Skin of body (tissue), 2 donors: ENCODE measurements around the gene PC. TPM values are rescaled to one million over a fixed set of nuclear protein-coding genes. Genes with fewer than 3 reads are reported as not detected.
"Not testable (repeated sequence)": the region's sequence is repeated elsewhere in the genome, so short reads cannot be mapped to it uniquely, and the experiment has no call there.

Experiments
- DNase-seq: peaks from one replicate; lab custom pipeline; 2025; lab: John Stamatoyannopoulos, UW
- total RNA-seq: library from RNA; depleted of rRNA; stranded (reverse); fragments of >200 nt; gene quantifications from one replicate; pipeline ENCODE4 v1.2.3, GENCODE V29; 2014

PC gene
- total RNA-seq, 1 donor from 2014 or later: 33.1 TPM

GRCh38 chr11:66978717-66979116 is 20.5 kb upstream of the PC start:
- no peak for DNase-seq

DNA sequence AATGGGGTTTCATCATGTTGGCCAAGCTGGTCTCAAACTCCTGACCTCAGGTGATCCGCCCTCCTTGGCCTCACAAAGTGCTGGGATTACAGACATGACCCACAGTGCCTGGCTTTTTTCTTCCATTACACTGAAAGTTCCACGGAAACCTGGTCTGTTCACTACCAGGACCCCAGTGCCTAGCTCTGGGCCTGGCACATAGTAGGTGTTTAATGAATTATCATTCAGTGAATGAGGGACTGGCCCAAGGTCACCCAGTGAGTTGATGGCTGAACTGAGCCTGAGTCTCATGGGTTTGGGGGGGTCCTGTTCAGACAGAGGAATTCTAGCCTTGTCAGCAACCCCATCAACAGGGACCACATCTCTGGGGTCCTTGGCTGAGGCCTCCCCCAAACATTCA is 20.0 kb upstream of the PC start:
- DNase-seq: no peak

- no peak for DNase-seq
Measured at GRCh38 chr11:66976925-66977324, 18.7 kb upstream of the PC start.

DNA sequence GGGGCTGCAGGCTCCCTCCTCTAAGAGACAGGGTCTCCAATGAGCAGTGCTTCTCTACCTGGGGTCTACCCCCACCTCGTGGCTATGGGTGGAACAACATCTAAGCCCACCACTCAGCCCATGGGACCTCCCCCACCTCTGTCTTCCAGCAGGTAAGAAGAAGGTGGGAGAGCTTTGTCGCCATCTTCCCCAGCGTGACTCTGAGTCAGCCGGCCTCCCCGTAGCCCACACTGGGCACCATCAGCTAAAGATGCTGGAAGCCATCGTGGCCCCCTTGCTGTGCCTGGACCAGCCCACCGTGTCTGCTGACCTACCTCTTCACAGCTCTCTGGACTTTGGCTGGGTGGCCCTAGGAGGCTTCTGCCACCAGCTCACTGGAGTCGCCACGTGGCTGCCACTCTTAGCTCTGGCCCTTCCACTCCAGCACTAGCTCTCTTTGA is 17.9 kb upstream of the PC start:
- DNase-seq: no peak

GRCh38 chr11:66975405-66976027 is 17.3 kb upstream of the PC start:
- DNase-seq: no peak

GRCh38 chr11:66974724-66975404 is 16.7 kb upstream of the PC start, which contains the start of gene C11orf86:
C11orf86 (plus strand) TSS chr11:66975304; CDS start chr11:66975363, 59 bp downstream.
- DNase-seq: no peak

- DNase-seq: no peak
Measured at GRCh38 chr11:66973956-66974580, 15.9 kb upstream of the PC start.

- no peak for DNase-seq
Measured at GRCh38 chr11:66971488-66971887, 13.3 kb upstream of the PC start.

DNA sequence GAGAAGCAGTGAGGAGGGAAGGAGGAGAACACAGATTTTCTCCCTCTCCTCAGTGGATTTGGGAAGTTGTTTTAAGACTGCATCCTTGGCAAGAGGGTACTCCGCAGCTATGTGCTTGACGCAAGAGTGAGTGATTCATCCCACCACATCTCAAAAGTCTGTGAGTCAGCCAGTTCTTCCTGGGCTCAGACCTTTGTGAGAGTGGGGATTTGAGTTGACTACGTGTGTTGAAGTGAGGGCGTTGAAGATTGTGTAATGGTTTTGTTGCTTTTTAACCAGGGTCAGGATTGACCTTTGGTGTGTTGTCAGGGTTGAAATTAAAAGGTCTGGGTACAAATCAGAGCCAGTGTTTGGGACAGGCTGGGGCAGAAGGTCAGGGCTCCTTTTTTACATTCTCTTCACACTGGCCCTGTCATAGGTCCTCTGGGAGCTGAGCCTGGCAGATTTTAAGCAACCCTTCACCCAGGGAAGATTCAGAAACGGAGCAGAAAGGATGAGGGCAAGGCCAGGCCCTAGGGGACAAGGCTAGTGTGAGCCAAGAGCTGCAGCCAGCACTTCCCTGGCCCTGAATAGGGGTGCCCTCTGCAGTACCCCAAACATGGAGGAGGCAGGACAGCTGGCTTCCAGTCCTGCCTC is 12.7 kb upstream of the PC start:
- DNase-seq: no peak

DNA sequence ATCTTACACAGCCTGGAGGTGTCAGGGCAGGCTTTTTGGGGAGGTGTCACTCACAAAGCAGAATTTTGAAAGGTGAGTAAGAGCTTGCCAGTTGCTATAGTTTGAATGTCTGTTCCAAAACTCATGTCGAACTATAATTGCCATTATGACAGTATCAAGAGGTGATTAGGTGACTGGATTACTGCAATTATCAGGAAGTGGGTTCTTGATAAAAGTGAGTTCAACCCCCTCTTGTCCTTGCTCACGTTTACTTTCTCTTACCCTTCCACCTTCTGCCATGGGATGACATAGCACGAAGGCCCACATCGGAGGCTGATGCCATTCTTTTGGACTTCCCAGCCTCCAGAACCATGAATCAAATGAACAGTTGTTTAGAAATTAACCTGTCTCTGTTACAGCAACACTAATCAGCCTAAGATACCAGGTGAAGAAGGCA is 12.2 kb upstream of the PC start:
- DNase-seq: no peak

- DNase-seq: no peak
Measured at GRCh38 chr11:66969584-66970225, 11.5 kb upstream of the PC start.

DNA sequence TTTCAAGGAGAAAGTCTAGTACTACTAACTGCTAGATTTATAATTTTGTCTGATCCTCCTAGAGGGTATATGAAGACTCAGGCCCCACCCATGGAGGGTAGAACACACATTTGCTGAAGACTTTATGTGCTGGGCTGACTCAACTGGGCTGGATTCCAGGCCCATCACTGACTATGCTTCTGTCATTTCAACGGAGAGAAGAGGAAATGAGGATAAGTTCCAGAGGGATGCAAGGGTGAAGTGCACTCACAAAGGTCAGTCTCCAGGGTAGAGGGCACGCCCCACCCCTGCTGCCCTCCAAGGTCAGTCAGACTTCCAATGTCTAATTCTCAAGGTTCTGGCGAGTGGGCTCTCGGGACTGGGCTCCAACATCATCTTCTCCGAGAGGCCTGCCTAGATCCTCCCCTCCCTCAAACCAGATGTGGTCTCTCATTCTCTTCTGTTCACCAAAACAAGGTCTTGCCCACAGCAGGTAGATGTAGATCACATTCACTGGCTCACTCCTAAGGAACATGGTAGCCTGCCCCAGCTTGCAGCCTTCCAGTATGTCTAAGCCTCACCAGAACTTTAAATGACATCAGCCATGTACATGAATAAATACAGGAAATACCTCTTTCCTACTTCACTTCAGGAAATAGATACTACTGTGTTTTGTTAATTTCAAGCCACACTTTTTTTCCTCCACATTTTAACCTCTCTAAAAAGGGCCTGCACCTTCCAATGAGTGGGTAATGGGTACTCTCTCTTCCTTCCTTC is 9.7 kb upstream of the PC start:
- no peak for DNase-seq

- no peak for DNase-seq
Measured at GRCh38 chr11:66966351-66966750, 8.2 kb upstream of the PC start.

DNA sequence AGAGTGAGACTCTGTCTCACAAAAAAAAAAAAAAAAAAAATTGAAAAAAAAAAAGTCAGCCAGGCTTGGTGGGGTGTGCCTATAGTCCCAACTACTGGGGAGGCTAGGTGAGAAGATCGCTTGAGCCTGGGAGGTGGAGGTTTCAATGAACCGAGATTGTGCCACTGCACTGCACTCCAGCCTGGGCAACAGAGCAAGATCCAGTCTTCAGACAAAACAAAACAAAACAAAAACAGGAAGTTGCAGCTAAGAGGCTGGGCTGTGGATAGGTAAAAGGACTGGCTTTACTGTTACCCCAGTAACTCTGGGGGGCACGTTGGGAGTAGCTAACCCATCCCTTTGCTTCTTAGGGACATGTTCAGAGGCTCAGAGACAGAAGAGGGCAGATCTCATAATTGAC is 6.3 kb upstream of the PC start:
- DNase-seq: no peak

DNA sequence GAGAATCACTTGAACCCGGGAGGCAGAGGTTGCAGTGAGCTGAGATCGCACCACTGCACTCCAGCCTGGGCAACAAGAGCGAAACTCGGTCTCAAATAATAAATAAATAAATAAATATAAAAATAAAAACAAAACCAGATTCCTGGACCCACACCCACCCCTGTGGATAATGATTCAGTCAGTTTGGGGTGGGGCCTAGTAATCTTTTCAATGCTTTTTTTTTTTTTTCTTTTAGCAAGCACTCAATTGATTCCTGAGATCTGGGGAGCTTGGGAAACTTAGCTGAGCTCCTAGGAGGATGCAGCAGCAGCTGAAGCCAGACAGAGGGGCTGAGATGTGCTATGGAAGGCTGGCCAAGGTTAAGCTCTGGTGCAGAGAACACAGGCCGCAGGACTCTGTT is 4.6 kb upstream of the PC start:
- no peak for DNase-seq

DNA sequence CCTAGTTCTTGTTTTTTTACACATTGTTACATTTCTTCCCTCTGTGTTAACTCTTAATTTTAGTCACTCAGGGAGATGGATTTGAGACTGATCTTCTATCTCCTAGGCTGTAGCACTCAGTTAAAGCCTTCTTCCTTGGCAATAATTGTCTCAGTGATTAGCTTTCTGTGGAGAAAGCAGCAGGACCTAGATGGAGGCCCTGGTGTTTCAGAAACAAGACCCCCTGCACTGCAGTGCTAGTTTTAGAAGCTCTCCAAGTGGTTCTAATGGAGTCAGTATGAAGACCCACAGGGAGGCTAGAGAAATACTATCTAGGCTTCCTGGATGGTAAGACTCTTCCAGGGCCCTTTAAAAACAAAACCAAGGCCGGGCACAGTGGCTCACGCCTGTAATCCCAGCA is 4.1 kb upstream of the PC start:
- no peak for DNase-seq

DNA sequence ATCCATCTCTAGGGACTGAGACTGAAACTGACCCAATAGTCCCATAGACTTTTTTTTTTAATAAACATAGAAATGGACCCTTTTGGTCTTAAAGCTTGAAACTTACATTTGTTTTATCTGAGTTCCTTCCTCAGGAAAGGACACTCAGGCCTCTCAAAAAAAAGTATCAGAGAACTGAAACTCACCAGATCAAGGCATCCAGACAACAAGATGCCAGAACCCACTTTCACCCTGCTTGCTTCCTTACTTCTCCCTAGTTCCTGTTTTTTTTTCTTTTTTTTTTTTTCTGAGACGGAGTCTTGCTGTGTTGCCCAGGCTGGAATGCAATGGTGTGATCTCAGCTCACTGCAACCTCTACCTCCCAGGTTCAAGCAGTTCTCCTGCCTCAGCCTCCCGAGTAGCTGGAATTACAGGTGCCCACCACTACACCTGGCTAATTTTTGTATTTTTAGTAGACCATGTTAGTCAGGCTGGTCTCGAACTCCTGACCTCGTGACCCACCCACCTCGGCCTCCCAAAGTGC is 3.6 kb upstream of the PC start:
- DNase-seq: not testable (repeated sequence)

DNA sequence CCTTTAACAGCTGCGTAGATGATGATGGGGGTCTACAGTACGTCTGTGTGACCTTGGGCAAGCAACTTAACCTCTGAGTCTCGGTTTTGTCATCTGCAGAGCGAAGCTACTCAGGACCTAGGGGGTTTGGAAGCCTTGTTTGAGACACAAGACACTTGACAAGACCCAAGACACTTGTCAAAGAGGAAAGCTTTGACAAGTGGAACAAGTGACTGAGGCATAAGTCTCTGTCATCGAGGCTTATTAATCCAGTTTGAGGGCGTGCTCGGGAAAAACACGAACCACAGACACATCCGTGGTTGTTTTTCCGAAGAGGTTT is 732 bp upstream of the PC start:
- no peak for DNase-seq

DNA sequence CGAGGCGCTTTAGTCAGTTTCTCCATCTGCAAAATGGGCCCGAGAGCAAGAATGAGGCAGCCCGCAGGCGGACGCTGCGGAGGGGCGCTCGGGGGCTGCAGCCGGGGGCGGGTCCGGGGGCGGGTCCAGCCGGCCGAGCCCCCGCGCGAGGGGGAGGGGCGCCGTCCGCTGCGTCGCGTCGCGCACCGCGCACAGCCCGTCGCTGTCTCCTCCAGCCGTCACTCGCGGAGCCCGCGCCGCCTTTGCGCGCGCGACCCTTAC is 282 bp downstream of the PC start:
- peak; percentile 48 for DNase-seq

DNA sequence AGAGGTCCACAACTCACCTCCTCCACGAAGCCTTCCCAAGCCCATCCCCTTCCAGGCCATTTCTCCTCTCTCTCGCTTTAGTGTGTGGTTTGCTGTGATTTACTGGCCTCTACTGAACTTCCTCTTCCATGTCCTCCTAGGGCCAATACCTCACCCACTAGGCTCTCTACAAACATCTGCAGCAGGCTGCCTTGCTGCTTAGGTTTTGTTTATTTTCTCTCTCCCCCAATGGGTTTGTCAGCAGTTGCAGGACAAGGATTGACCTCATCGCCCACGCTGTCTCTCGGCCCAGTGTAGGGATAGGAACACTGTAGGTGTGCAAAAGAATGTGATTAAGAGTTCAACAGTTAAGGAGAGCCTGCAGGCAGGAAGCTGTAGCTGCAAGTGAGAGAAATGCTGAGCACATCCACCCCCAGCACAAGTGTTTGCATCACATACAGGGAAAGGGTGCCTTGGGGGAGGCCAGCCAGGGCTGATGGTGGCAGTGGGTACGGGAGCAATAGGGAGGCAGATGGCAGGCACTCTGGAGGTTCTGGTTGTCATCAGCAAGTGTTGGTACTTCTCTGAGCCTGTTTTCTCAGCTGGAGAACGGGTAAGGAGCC is 1.4 kb downstream of the PC start:
- DNase-seq: no peak
